Right lobe of liver (tissue), 4 donors: ENCODE data around the gene CLASRP.

Experiments used
- CTCF ChIP-seq, 4 donors: fragments of 200-600 bp in 3 of 4; fragments of 450-650 bp in 1 of 4; IDR thresholded peaks; one replicate each; pipeline versions ENCODE4 v1.5.1 to v1.8.0; 2016 to 2022; ENCODE audit warnings: antibody characterized with exemption in 4 of 4, mild to moderate bottlenecking in 2 of 4
- POLR2A ChIP-seq: fragments of 450-650 bp; IDR thresholded peaks from one replicate; pipeline ENCODE4 v1.6.1; 2017; ENCODE audit warnings: antibody characterized with exemption, mild to moderate bottlenecking
- donor health status: DM: no; HTN: no; CAD: no.
- donor health status: DM: no; HTN: no; CAD: no.
- donor health status: DM: no; HTN: yes; CAD: no.

GRCh38 chr19:45058622-45059159 lies 19.8 kb downstream of the CLASRP start:
- TF ChIP-seq CTCF (IDR thresholded peaks at IDR 0.05) = no peak
- no peak for TF ChIP-seq POLR2A
